Measurements from ENCODE around the gene HSD17B13.

Gene HSD17B13

GRCh38 chr4:87262886-87263285, 59.8 kb downstream of the HSD17B13 start:
- DNase-seq (ENCODE audit: low spot score): no peak

- no peak for DNase-seq (ENCODE audit: low spot score)
Observed at GRCh38 chr4:87260477-87260876, 62.2 kb downstream of the HSD17B13 start.

- DNase-seq (ENCODE audit: low spot score): no peak
Observed at GRCh38 chr4:87258677-87259076, 64.0 kb downstream of the HSD17B13 start.

DNA sequence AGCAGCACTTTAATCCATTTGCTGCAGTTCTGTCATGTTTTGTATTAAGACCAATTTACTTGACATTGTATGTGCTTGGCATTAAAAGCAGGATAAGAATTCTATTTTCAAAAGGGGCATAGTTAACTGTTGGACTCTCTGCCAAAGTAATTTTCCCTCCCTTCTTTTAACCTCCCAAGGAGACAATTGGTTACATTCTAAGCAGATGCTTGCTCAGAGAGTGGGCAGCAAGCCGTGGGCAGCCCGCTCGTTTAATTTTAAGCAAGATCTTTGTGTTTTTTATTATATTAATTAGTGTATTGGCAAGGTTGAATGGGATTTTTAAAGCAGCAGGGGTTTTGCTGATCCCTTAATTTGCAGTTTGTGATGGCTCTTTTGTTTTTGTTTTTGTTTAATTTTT, 65.2 kb downstream of the HSD17B13 start:
- DNase-seq (ENCODE audit: low spot score): peak; percentile 78

DNA sequence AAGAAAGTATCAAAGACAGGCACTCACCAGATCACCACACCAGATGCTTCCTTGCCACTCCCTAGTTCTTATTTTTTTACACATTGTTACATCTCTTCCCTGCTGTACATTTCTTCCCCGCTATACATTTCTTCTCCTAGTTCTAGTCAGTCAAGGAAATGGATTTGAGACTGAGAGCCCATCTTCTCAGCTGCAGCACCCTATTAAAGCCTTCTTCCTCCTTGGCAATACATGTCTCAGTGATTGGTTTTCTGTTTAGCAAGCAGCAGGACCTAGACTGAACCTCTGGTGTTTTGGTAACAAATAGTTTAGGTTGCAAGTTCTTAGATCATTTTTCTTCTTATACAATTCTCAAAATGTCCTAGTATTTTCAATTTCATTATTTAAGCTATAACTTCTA, 66.9 kb downstream of the HSD17B13 start:
- DNase-seq (ENCODE audit: low spot score): no peak

Data from Ammon's horn (tissue), 1 donor.